ENCODE results near the gene PPP3CA.

- TF ChIP-seq TEAD3 (CRISPR knock-in tag; optimal IDR thresholded peaks at IDR 0.05; ENCODE audit: borderline replicate concordance) (no peak), ZNF446 (CRISPR knock-in tag; IDR thresholded peaks at IDR 0.05) (no peak), ZNF17 (CRISPR knock-in tag; IDR thresholded peaks at IDR 0.05) (no peak), RXRB (CRISPR knock-in tag; IDR thresholded peaks at IDR 0.05; ENCODE audit: borderline replicate concordance) (no peak), RFX5 (IDR thresholded peaks at IDR 0.05; ENCODE audit: low read depth, low read length) (no peak), ZNF792 (CRISPR knock-in tag; IDR thresholded peaks at IDR 0.05) (no peak)
Measured at GRCh38 chr4:101218894-101219293, 128.4 kb downstream of the PPP3CA start.
